Activated CD8-positive, alpha-beta T cell treated with anti-CD3 and anti-CD28 coated beads for 36 hours (primary cell): ENCODE results near the gene KRTAP4-8. TPM values are rescaled to one million over a fixed set of nuclear protein-coding genes. Genes with fewer than 3 reads are reported as not detected.
"Not testable (repeated sequence)": the region's sequence is repeated elsewhere in the genome, so short reads cannot be mapped to it uniquely, and the experiment has no call there.

ENCODE experiments used
- ATAC-seq: fragments of 200-7000 bp; cut with Tn5 transposase; one replicate; pipeline ENCODE4 v1.10.0; 2021; ENCODE audit warnings: mild to moderate bottlenecking, moderate library complexity
- CTCF ChIA-PET: fragments of 350-600 bp; sonication (Branson Sonifier 250); formaldehyde crosslinking; loops from one replicate; lab custom pipeline; 2021; ENCODE audit warnings: antibody characterized with exemption; lab: Charles Lee
- POLR2A ChIA-PET: fragments of 350-600 bp; sonication (Branson Sonifier 250); formaldehyde crosslinking; loops from one replicate; lab custom pipeline; 2021; ENCODE audit warnings: antibody characterized with exemption; lab: Charles Lee
- DNase-seq: peaks from one replicate; pipeline ENCODE4 v3.0.0-alpha.2; 2020
- H3K27ac Mint-ChIP-seq: one replicate; pipeline ENCODE4 v1.8.0; 2021; ENCODE audit warnings: mild to moderate bottlenecking, mixed read lengths
- H3K27me3 Mint-ChIP-seq: one replicate; pipeline ENCODE4 v1.8.0; 2021; ENCODE audit warnings: mixed read lengths
- H3K36me3 Mint-ChIP-seq: one replicate; pipeline ENCODE4 v1.8.0; 2021; ENCODE audit warnings: low read depth, mixed read lengths
- H3K4me1 Mint-ChIP-seq: one replicate; pipeline ENCODE4 v1.8.0; 2021; ENCODE audit warnings: low read depth, mixed read lengths
- H3K4me3 Mint-ChIP-seq: one replicate; pipeline ENCODE4 v1.8.0; 2021; ENCODE audit warnings: mild to moderate bottlenecking, moderate library complexity, mixed read lengths
- H3K9me3 Mint-ChIP-seq: one replicate; pipeline ENCODE4 v1.8.0; 2021; ENCODE audit warnings: mixed read lengths
- intact Hi-C: fragments of 100-400 bp; cut with micrococcal nuclease; formaldehyde crosslinking; loops from one replicate; pipeline ENCODE4 v1.10.0; 2022
- total RNA-seq, 2 experiments: library from RNA; stranded (reverse); gene quantifications; one replicate each; pipeline ENCODE4 v1.2.3, GENCODE V29; 2021
- TF ChIP-seq, protein P1 (sequence below): fragments of 200-600 bp; IDR thresholded peaks from one replicate; pipeline ENCODE4 v1.8.0; 2022; ENCODE audit warnings: antibody characterized with exemption, mild to moderate bottlenecking

Gene KRTAP4-8
- total RNA-seq, 2 experiments from 2014 or later = not detected

- intact Hi-C loops = no loop called here
- Mint-ChIP-seq H3K9me3 (no peaks in the 10 kb centered on the region), H3K36me3 (no peaks in the 10 kb centered on the region), H3K4me1 (no peaks in the 10 kb centered on the region), H3K27ac (no peak overlapping the region), H3K4me3 (no peak overlapping the region), H3K27me3 (peaks cover 2% of the 10 kb centered on the region)
- ChIA-PET CTCF (no interaction called here), POLR2A (no interaction called here)
- ATAC-seq (no peak), DNase-seq (no peak)
- TF ChIP-seq, protein P1, sequence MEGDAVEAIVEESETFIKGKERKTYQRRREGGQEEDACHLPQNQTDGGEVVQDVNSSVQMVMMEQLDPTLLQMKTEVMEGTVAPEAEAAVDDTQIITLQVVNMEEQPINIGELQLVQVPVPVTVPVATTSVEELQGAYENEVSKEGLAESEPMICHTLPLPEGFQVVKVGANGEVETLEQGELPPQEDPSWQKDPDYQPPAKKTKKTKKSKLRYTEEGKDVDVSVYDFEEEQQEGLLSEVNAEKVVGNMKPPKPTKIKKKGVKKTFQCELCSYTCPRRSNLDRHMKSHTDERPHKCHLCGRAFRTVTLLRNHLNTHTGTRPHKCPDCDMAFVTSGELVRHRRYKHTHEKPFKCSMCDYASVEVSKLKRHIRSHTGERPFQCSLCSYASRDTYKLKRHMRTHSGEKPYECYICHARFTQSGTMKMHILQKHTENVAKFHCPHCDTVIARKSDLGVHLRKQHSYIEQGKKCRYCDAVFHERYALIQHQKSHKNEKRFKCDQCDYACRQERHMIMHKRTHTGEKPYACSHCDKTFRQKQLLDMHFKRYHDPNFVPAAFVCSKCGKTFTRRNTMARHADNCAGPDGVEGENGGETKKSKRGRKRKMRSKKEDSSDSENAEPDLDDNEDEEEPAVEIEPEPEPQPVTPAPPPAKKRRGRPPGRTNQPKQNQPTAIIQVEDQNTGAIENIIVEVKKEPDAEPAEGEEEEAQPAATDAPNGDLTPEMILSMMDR = no peak
Measured at GRCh38 chr17:41067281-41067680, 30.7 kb downstream of the KRTAP4-8 start.

DNA sequence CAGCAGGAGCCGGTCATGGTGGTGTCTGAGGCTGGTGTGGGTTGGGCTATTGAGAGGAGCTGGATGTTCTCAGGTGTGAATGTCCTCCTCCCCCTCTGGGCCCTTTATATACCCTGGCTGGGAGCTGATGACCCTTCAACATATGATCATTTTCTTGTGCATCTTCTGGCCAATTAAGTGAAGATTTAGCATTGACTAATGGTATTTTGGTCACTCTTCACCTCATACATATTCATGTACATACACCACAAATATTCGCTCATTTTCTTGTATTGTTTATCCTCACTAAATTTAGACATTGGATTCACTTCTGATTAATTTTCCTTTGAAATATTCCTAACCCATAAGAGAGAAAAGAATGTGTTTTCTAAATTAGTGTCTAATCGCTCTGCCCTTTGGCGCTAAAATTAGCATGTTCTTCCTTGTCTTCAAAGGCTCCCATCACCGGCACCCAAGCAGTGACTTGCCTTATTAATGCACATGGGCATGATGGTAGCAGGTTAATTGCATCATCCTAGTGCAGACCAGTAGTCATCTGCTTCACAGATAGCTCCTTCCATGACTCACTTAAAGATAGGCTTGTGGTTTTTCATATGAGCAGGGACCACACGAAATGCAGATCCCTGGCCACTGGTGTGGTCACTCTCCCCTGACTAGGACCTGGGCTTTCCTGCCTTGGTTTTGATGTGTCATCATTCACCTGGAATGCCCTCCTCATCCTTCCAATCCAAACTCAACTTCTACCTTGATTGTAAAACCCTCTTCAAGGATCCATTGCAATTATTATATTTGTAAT lies 31.9 kb downstream of the KRTAP4-8 start, which contains the start of gene KRTAP2-4:
TSS of gene KRTAP2-4 (minus strand) at position 51 of the 796 bp plus-strand sequence. CDS start at position 17, 34 bp downstream.
- intact Hi-C loops = no loop called here
- ATAC-seq = no peak
- peaks cover 5% of the 10 kb centered on the region for H3K27me3 Mint-ChIP-seq
- H3K27ac Mint-ChIP-seq = no peak within 1 kb of the TSS
- TF ChIP-seq, protein P1 = no peak
- DNase-seq = no peak
- ChIA-PET POLR2A (no interaction called here), CTCF (no interaction called here)
- H3K4me3 Mint-ChIP-seq = no peak within 1 kb of the TSS
- H3K4me1 Mint-ChIP-seq = no peaks in the 10 kb centered on the region
- no peaks in the 10 kb centered on the region for H3K9me3 Mint-ChIP-seq
- no peaks in the 10 kb centered on the region for H3K36me3 Mint-ChIP-seq

DNA sequence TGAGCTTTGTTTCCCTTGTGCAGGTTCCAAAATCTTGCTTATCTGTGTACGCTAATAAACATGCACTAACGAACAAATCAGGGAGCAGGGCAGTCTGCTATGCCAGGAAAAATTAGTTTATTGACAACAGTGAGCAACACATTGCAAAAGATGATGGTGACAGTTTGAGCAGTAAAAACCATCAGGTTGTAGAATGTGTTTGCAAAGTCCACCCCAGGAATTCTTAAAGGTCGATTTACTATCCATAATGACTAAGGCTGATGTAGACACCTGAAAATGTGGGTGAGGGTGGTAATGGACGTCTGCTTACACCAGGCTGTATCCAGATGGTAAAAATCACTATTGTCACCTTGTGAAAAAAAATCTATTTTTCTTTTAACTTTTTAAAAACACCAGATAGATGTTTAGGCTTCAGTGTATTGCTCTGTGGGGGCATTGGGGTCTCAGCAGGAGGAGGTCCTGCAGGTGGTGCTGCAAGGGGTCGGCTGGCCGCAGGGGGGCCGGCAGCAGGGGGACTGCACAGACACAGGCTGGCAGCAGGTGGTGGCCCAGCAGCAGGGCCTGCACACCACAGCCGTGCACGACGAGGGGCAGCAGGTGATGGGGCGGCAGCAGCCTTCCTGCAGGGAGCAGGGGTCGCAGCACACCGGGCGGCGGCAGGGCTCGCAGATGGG lies 32.8 kb downstream of the KRTAP4-8 start:
- ATAC-seq, H3K4me1 Mint-ChIP-seq, H3K9me3 Mint-ChIP-seq, intact Hi-C loops, H3K36me3 Mint-ChIP-seq, DNase-seq, H3K4me3 Mint-ChIP-seq, POLR2A ChIA-PET, H3K27ac Mint-ChIP-seq, CTCF ChIA-PET: not testable (repeated sequence)
- peaks cover 14% of the 10 kb centered on the region for H3K27me3 Mint-ChIP-seq

DNA sequence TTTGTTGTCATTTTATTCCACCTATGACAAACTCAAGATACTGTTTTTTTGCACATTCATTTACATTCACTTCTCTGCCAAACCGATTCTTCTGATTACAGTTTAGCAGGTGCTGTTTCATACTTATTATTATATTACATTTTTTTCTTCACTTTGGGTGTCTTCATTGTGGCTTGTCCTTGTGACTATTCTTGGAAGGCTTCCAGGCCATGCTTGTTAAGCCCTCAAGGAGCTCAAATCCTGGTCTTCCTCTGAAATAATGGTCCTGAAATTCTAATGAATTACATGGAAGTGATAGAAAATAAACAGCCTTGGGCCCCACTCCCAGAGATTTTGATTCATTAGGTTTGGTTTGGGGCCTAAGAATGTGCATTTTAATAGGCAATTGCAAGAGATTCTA lies 33.6 kb downstream of the KRTAP4-8 start:
- H3K4me1 Mint-ChIP-seq = no peaks in the 10 kb centered on the region
- ATAC-seq (no peak), DNase-seq (no peak)
- intact Hi-C loops = no loop called here
- H3K27me3 Mint-ChIP-seq = peaks cover 19% of the 10 kb centered on the region
- no peaks in the 10 kb centered on the region for H3K9me3 Mint-ChIP-seq
- no peak overlapping the region for H3K4me3 Mint-ChIP-seq
- no peak overlapping the region for H3K27ac Mint-ChIP-seq
- POLR2A ChIA-PET = no interaction called here
- TF ChIP-seq, protein P1 = no peak
- H3K36me3 Mint-ChIP-seq = no peaks in the 10 kb centered on the region
- CTCF ChIA-PET = no interaction called here

DNA sequence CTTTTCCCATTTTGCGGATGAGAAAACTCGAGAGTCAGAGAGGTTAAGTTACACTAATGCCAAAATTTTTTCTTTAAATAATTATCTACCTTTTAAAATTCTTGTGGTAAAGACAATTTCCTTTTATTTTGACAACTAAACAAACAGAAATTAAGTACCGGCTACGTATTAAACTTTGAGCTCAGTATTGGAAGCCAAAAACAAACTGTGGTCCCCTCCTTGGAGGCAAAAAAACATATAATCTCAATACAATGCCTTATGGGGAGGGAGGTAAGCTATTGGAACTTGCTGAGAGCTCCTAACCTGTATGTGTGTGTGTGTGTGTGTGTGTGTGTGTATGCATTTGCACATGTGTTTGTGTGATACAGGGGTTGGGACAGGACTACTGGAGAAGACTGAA lies 34.5 kb downstream of the KRTAP4-8 start:
- no peak overlapping the region for H3K27ac Mint-ChIP-seq
- H3K36me3 Mint-ChIP-seq = no peaks in the 10 kb centered on the region
- H3K27me3 Mint-ChIP-seq = peaks cover 24% of the 10 kb centered on the region
- H3K9me3 Mint-ChIP-seq = no peaks in the 10 kb centered on the region
- H3K4me3 Mint-ChIP-seq = no peak overlapping the region
- no peak for ATAC-seq
- no peaks in the 10 kb centered on the region for H3K4me1 Mint-ChIP-seq
- DNase-seq = no peak
- ChIA-PET POLR2A (no interaction called here), CTCF (no interaction called here)
- TF ChIP-seq, protein P1 = no peak
- intact Hi-C loops = no loop called here
